Epithelial cell of proximal tubule (primary cell): Measurements from ENCODE around the gene NR3C1. TPM values are rescaled to one million over a fixed set of nuclear protein-coding genes. Genes with fewer than 3 reads are reported as not detected.

Experiments
- DNase-seq: peaks from one replicate; pipeline ENCODE4 v3.0.0-alpha.2; 2011; ENCODE audit warnings: low read depth
- H3K4me3 ChIP-seq: 2 replicates; pipeline ENCODE4 v1.5.1; 2011; ENCODE audit warnings: low read depth, mild to moderate bottlenecking, low read length
- total RNA-seq: library from RNA; depleted of rRNA; stranded (reverse); fragments of >200 nt; gene quantifications from 2 replicates; pipeline ENCODE4 v1.2.3, GENCODE V29; 2015
- TF ChIP-seq, protein P1 (sequence below): conservative IDR thresholded peaks from 2 replicates; pipeline ENCODE4 v1.5.1; 2012; ENCODE audit warnings: low read depth, mild to moderate bottlenecking, low read length

Gene NR3C1
- total RNA-seq, 1 donor from 2014 or later: 14.6 TPM

GRCh38 chr5:143345671-143346440, 57.6 kb downstream of the NR3C1 start:
- no peak overlapping the region for H3K4me3 ChIP-seq
- TF ChIP-seq, protein P1, sequence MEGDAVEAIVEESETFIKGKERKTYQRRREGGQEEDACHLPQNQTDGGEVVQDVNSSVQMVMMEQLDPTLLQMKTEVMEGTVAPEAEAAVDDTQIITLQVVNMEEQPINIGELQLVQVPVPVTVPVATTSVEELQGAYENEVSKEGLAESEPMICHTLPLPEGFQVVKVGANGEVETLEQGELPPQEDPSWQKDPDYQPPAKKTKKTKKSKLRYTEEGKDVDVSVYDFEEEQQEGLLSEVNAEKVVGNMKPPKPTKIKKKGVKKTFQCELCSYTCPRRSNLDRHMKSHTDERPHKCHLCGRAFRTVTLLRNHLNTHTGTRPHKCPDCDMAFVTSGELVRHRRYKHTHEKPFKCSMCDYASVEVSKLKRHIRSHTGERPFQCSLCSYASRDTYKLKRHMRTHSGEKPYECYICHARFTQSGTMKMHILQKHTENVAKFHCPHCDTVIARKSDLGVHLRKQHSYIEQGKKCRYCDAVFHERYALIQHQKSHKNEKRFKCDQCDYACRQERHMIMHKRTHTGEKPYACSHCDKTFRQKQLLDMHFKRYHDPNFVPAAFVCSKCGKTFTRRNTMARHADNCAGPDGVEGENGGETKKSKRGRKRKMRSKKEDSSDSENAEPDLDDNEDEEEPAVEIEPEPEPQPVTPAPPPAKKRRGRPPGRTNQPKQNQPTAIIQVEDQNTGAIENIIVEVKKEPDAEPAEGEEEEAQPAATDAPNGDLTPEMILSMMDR: no peak
- no peak for DNase-seq

- H3K4me3 ChIP-seq: no peak overlapping the region
- TF ChIP-seq, protein P1: no peak
- DNase-seq: no peak
These were observed 60.4 kb downstream of the NR3C1 start for GRCh38 chr5:143343042-143343441.

DNA sequence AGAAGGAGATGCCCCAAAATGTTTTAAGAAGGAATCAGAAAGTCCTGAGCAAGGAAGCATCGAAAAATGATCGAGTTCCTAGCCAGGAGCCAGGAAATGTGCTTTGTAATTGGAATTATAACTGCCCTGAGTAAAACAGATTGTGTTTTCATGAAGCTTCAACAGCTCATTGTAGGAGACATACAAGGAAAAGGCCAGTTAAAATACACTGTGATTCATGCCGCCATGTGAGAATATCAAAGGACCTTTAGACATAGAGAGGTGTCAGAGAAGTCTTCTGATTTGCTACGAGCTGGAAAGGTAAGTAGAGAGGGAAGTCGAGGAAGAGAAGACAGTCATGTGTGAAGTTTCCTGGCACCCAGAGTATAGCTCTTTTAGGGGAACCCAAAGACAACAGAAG, 60.9 kb downstream of the NR3C1 start:
- H3K4me3 ChIP-seq: no peak overlapping the region
- no peak for DNase-seq
- TF ChIP-seq, protein P1: no peak

DNA sequence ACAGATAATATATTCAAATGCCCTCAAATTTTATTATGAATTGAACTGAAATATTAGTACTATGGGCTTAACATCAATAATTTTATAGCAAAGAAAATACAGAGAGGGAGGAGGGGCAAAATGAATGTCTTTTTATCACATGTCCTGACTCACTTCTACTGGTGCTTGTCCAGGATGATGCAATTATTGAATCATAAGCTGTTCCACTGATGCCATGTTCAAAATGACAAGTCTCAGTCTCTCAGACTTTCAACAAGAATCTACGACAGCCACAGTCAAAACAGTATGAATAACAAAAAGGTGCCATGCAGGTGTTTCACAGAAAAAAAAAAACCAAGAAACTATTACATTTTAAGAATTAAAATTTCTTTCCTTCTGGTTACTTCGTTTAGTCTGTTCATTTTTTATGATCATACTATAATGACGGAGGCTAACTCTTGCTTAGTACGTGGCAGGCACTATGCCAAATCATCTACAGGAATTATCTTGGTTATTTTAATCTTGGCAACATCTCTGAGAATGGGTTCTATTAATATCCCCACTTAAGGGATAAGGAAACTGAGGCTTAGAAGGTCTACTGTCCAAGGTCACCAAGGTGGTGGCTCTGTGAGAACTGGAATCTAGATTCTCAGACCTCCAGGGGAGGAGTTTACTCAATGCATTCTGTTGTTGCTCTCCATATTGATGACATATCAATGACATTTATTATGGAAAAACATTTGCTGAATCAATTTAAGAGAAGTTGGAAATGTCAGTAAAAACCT, 61.5 kb downstream of the NR3C1 start:
- no peak overlapping the region for H3K4me3 ChIP-seq
- TF ChIP-seq, protein P1: no peak
- peak; percentile 35 for DNase-seq

- TF ChIP-seq, protein P1: no peak
- no peak for DNase-seq
These were observed 62.4 kb downstream of the NR3C1 start for GRCh38 chr5:143340891-143341685.

DNA sequence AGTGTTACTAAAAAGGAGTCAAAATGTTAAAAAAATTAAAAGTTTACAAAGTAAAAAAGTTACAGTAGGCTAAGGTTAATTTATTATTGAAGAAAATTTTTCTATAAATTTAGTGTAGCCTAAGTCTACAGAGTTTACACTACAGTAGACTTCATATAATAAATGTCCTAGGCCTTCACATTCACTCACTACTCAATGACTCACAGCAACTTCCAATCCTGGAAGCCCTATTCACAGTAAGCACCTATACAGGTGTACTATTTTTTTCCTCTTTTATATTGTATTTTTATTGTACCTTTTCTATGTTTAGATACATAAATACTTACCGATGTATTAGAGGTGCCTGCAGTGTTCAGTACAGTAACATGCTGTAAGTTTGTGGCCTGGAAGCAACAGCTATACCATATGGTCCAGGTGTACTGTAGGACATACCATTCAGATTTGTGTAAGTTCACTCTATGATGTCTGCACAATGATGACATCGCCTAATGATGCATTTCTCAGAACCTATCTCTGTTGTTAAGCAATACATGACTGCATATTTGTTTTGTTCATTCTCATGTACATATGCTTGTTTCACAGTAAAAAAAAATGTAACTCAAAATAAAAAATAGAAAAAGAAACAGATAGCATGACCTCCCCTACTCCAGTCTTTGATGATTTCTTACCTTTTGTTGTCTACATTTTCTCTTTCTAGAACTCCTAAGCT, 64.7 kb downstream of the NR3C1 start:
- no peak overlapping the region for H3K4me3 ChIP-seq
- no peak for DNase-seq
- TF ChIP-seq, protein P1: no peak

More at GRCh38 chr5:143340891-143341685, 62.4 kb downstream of the NR3C1 start:
- H3K4me3 ChIP-seq: no peak overlapping the region
